ENCODE data around the gene SPATA31C1.

The SPATA31C1 gene

GRCh38 chr9:87888501-87888900, 29.3 kb upstream of the SPATA31C1 start:
- DNase-seq: no peak
- Histone ChIP-seq H3K9me3 (ENCODE audit: severe bottlenecking) (no peaks in the 10 kb centered on the region), H3K27ac (no peak overlapping the region), H3K4me3 (ENCODE audit: low read depth, low read length) (no peak overlapping the region), H3K36me3 (no peaks in the 10 kb centered on the region), H3K27me3 (ENCODE audit: insufficient read depth, low read depth, severe bottlenecking) (no peaks in the 10 kb centered on the region)
- TF ChIP-seq CTCF (IDR thresholded peaks at IDR 0.05; ENCODE audit: low read depth, low read length): no peak

- Histone ChIP-seq H3K9me3 (ENCODE audit: severe bottlenecking) (no peaks in the 10 kb centered on the region), H3K27me3 (ENCODE audit: insufficient read depth, low read depth, severe bottlenecking) (no peaks in the 10 kb centered on the region), H3K36me3 (no peaks in the 10 kb centered on the region), H3K27ac (no peak overlapping the region), H3K4me3 (ENCODE audit: low read depth, low read length) (no peak overlapping the region)
- no peak for TF ChIP-seq CTCF (IDR thresholded peaks at IDR 0.05; ENCODE audit: low read depth, low read length)
- no peak for DNase-seq
Observed at GRCh38 chr9:87889065-87889881, 28.5 kb upstream of the SPATA31C1 start.

- no peak for TF ChIP-seq CTCF (IDR thresholded peaks at IDR 0.05; ENCODE audit: low read depth, low read length)
Observed at GRCh38 chr9:87889882-87890252, 27.9 kb upstream of the SPATA31C1 start.

DNA sequence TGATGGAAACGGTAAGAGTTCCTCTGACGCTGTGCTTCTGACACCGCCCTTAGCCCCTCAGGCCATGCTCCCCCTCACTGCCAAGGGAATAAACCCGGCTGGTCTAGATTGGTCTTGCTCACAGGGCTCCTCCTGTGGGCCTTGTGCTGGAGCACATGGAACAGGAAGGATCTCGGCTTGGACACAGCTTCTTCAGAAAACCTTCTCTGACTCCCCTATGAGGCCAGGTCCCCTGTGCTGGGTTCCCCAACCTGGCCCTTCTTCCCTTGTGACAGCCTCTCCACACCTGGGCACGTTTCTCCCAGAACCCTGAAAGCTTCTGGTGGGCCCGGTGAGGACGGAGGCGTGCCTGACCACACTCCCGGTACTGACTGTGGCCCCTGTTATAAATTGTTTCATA, 26.9 kb upstream of the SPATA31C1 start:
- Histone ChIP-seq H3K36me3 (no peaks in the 10 kb centered on the region), H3K4me3 (ENCODE audit: low read depth, low read length) (no peak overlapping the region), H3K9me3 (ENCODE audit: severe bottlenecking) (no peaks in the 10 kb centered on the region), H3K27me3 (ENCODE audit: insufficient read depth, low read depth, severe bottlenecking) (no peaks in the 10 kb centered on the region), H3K27ac (no peak overlapping the region)
- no peak for DNase-seq
- no peak for TF ChIP-seq CTCF (IDR thresholded peaks at IDR 0.05; ENCODE audit: low read depth, low read length)

More at GRCh38 chr9:87889882-87890252, 27.9 kb upstream of the SPATA31C1 start:
- Histone ChIP-seq H3K36me3 (no peaks in the 10 kb centered on the region), H3K27ac (no peak overlapping the region), H3K4me3 (ENCODE audit: low read depth, low read length) (no peak overlapping the region), H3K9me3 (ENCODE audit: severe bottlenecking) (no peaks in the 10 kb centered on the region), H3K27me3 (ENCODE audit: insufficient read depth, low read depth, severe bottlenecking) (no peaks in the 10 kb centered on the region)
- DNase-seq: no peak

DNA sequence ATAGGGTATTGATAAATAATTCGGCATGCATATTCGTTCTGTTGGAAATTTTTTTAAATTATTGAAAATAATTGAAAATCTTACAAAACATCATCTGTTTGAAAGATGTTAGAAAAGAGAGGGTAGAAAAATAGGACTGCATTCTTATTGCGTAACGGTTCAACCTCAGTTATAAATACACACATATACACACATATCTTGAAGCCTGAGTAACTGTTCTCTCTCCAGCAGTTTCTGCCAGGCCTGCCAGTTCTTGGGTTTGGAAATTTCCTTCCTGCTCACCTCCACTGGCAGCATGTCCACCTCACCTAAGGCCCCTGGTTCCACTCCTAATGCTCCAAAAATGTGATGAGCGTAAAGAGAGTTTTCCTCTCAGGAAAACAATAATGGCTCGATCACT, 26.0 kb upstream of the SPATA31C1 start:
- no peak for TF ChIP-seq CTCF (IDR thresholded peaks at IDR 0.05; ENCODE audit: low read depth, low read length)
- Histone ChIP-seq H3K36me3 (no peaks in the 10 kb centered on the region), H3K4me3 (ENCODE audit: low read depth, low read length) (no peak overlapping the region), H3K9me3 (ENCODE audit: severe bottlenecking) (no peaks in the 10 kb centered on the region), H3K27ac (no peak overlapping the region), H3K27me3 (ENCODE audit: insufficient read depth, low read depth, severe bottlenecking) (no peaks in the 10 kb centered on the region)
- no peak for DNase-seq

GRCh38 chr9:87892956-87893355, 24.8 kb upstream of the SPATA31C1 start:
- DNase-seq: no peak
- H3K27ac ChIP-seq: no peak overlapping the region
- H3K9me3 ChIP-seq (ENCODE audit: severe bottlenecking): no peaks in the 10 kb centered on the region
- no peak overlapping the region for H3K4me3 ChIP-seq (ENCODE audit: low read depth, low read length)
- no peak for TF ChIP-seq CTCF (IDR thresholded peaks at IDR 0.05; ENCODE audit: low read depth, low read length)
- H3K27me3 ChIP-seq (ENCODE audit: insufficient read depth, low read depth, severe bottlenecking): no peaks in the 10 kb centered on the region
- H3K36me3 ChIP-seq: no peaks in the 10 kb centered on the region
